MM.1S (cell line): ENCODE results near the gene GSG1L.

Experiments
- DNase-seq: peaks from one replicate; pipeline ENCODE4 v3.0.0-alpha.2; 2015
- H2AFZ ChIP-seq: fragments of 300-600 bp; sonication (generic); 2 replicates; pipeline ENCODE4 v1.6.0; 2016; ENCODE audit warnings: antibody characterized with exemption, low read length
- H3F3A ChIP-seq: fragments of 300-600 bp; sonication (generic); 2 replicates; pipeline ENCODE4 v1.6.1; 2016; ENCODE audit warnings: mild to moderate bottlenecking, antibody characterized with exemption, low read length, moderate library complexity, mixed read lengths; ENCODE audit not compliant: insufficient read depth
- H3K27ac ChIP-seq: fragments of 300-600 bp; sonication (generic); 2 replicates; pipeline ENCODE4 v1.5.1; 2016; ENCODE audit warnings: mild to moderate bottlenecking, low read length
- H3K27me3 ChIP-seq: fragments of 300-600 bp; sonication (generic); replicated peaks from 2 replicates; pipeline ENCODE4 v1.6.0; 2016; ENCODE audit warnings: low read length; ENCODE audit not compliant: insufficient read depth
- H3K36me3 ChIP-seq: fragments of 300-600 bp; sonication (generic); replicated peaks from 2 replicates; pipeline ENCODE4 v1.6.1; 2016; ENCODE audit warnings: mild to moderate bottlenecking, low read length, mixed read lengths; ENCODE audit not compliant: insufficient read depth
- H3K4me1 ChIP-seq: fragments of 300-600 bp; sonication (generic); 2 replicates; pipeline ENCODE4 v1.6.1; 2016; ENCODE audit warnings: low read length, mixed read lengths
- H3K4me2 ChIP-seq: fragments of 300-600 bp; sonication (generic); 2 replicates; pipeline ENCODE4 v1.6.0; 2016; ENCODE audit warnings: low read depth, low read length
- H3K4me3 ChIP-seq: fragments of 300-600 bp; sonication (generic); 2 replicates; pipeline ENCODE4 v1.5.1; 2016; ENCODE audit warnings: low read length, mixed read lengths
- H3K79me2 ChIP-seq: fragments of 300-600 bp; sonication (generic); 2 replicates; pipeline ENCODE4 v1.6.1; 2016; ENCODE audit warnings: mixed run types, low read length, mixed read lengths
- H3K9ac ChIP-seq: fragments of 300-600 bp; sonication (generic); 2 replicates; pipeline ENCODE4 v1.6.1; 2016; ENCODE audit warnings: low read length, mixed read lengths
- H3K9me2 ChIP-seq: fragments of 300-600 bp; sonication (generic); replicated peaks from 2 replicates; pipeline ENCODE4 v1.6.1; 2016; ENCODE audit warnings: mild to moderate bottlenecking, low read length, mixed read lengths; ENCODE audit not compliant: insufficient read depth
- H3K9me3 ChIP-seq: fragments of 300-600 bp; sonication (generic); replicated peaks from 2 replicates; pipeline ENCODE4 v1.6.1; 2016; ENCODE audit warnings: mild to moderate bottlenecking, low read length, mixed read lengths; ENCODE audit not compliant: insufficient read depth
- H4K20me1 ChIP-seq: fragments of 300-600 bp; sonication (generic); 2 replicates; pipeline ENCODE4 v1.6.1; 2016; ENCODE audit warnings: mild to moderate bottlenecking, low read length, moderate library complexity, mixed read lengths; ENCODE audit not compliant: insufficient read depth
- CTCF ChIP-seq: fragments of 300-600 bp; sonication (generic); IDR thresholded peaks from 2 replicates; pipeline ENCODE4 v1.5.1; 2016; ENCODE audit warnings: antibody characterized with exemption, low read length, mixed read lengths
- EZH2 ChIP-seq: fragments of 300-600 bp; sonication (generic); optimal IDR thresholded peaks from 2 replicates; pipeline ENCODE3; 2017; ENCODE audit warnings: low read depth, mild to moderate bottlenecking, antibody characterized with exemption, low read length, mixed read lengths
- EZH2phosphoT487 ChIP-seq: fragments of 300-600 bp; sonication (generic); IDR thresholded peaks from 2 replicates; pipeline ENCODE4 v1.6.1; 2018; ENCODE audit warnings: antibody characterized with exemption, low read length

GSG1L gene

GRCh38 chr16:27770271-27771196 is 293.0 kb downstream of the GSG1L start:
- no peak overlapping the region for H3K4me3 ChIP-seq
- no peaks in the 10 kb centered on the region for H3K9me3 ChIP-seq
- H3K36me3 ChIP-seq = no peaks in the 10 kb centered on the region
- no peaks in the 10 kb centered on the region for H3K79me2 ChIP-seq
- H3K27ac ChIP-seq = no peak overlapping the region
- no peak overlapping the region for H2AFZ ChIP-seq
- no peaks in the 10 kb centered on the region for H4K20me1 ChIP-seq
- H3K27me3 ChIP-seq = no peaks in the 10 kb centered on the region
- H3K9ac ChIP-seq = no peak overlapping the region
- no peaks in the 10 kb centered on the region for H3K4me1 ChIP-seq
- TF ChIP-seq EZH2phosphoT487 (no peak), CTCF (no peak), EZH2 (no peak)
- H3F3A ChIP-seq = no peaks in the 10 kb centered on the region
- no peak overlapping the region for H3K4me2 ChIP-seq
- DNase-seq = no peak
- no peaks in the 10 kb centered on the region for H3K9me2 ChIP-seq

GRCh38 chr16:27769561-27770255 is 293.8 kb downstream of the GSG1L start:
- Histone ChIP-seq H3K4me2 (no peak overlapping the region), H2AFZ (no peak overlapping the region), H3K27ac (no peak overlapping the region), H3K9me3 (no peaks in the 10 kb centered on the region), H3K27me3 (no peaks in the 10 kb centered on the region), H3F3A (no peaks in the 10 kb centered on the region), H3K4me3 (no peak overlapping the region), H3K79me2 (no peaks in the 10 kb centered on the region), H3K9me2 (no peaks in the 10 kb centered on the region), H3K4me1 (no peaks in the 10 kb centered on the region), H3K36me3 (no peaks in the 10 kb centered on the region), H3K9ac (no peak overlapping the region), H4K20me1 (no peaks in the 10 kb centered on the region)
- no peak for TF ChIP-seq CTCF
- no peak for TF ChIP-seq EZH2phosphoT487
- no peak for TF ChIP-seq EZH2
- no peak for DNase-seq

- Histone ChIP-seq H3K27me3 (no peaks in the 10 kb centered on the region), H3K9me2 (no peaks in the 10 kb centered on the region), H3K9me3 (no peaks in the 10 kb centered on the region), H2AFZ (no peak overlapping the region), H3K27ac (no peak overlapping the region), H3K4me3 (no peak overlapping the region), H3K9ac (no peak overlapping the region), H3K79me2 (no peaks in the 10 kb centered on the region), H3K4me2 (no peak overlapping the region), H3K4me1 (no peaks in the 10 kb centered on the region), H3F3A (no peaks in the 10 kb centered on the region), H3K36me3 (no peaks in the 10 kb centered on the region), H4K20me1 (no peaks in the 10 kb centered on the region)
- TF ChIP-seq EZH2phosphoT487 = no peak
- no peak for TF ChIP-seq CTCF
- no peak for TF ChIP-seq EZH2
- DNase-seq = no peak
Observed at GRCh38 chr16:27768651-27769272, 294.8 kb downstream of the GSG1L start.
